ENCODE measurements around the gene ST8SIA5. TPM values are rescaled to one million over a fixed set of nuclear protein-coding genes. Genes with fewer than 3 reads are reported as not detected.

Gene ST8SIA5
- total RNA-seq, 1 experiment from 2014 or later: 5.4 TPM

DNA sequence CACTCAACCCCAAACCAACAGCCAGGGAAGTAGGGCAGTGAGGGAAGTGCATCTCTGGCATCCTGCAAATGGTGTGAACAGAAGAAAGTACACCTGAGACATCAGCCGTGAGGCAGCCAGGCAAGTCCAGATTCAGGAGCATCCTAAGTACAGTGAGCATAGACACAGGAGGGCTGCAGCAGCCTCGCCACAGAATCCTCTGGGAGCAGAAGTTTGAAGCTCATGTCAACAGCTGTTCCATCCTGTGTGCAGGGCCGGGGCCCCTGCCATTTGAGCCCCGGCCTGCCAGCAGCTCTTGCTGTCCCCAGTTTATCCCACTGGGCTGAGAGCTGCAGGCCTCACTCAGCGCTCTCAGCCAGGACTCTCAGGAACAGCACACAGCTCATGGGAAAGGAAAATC, 114.3 kb downstream of the ST8SIA5 start:
- Mint-ChIP-seq H3K36me3 (no peaks in the 10 kb centered on the region), H3K27ac (no peak overlapping the region), H3K9me3 (no peaks in the 10 kb centered on the region), H3K4me1 (no peaks in the 10 kb centered on the region), H3K27me3 (ENCODE audit: low read depth) (peaks cover 3% of the 10 kb centered on the region; the same call in 1 of the 2 replicates), H3K4me3 (no peak overlapping the region)
- ATAC-seq (no peak), DNase-seq (ENCODE audit: low spot score) (no peak)
- TF ChIP-seq OVOL2 (CRISPR knock-in tag; IDR thresholded peaks at IDR 0.05; ENCODE audit: borderline replicate concordance): no peak
- TF ChIP-seq ZBTB21 (CRISPR knock-in tag; IDR thresholded peaks at IDR 0.05; ENCODE audit: borderline replicate concordance): no peak
- no peak for TF ChIP-seq ESRRA (CRISPR knock-in tag; IDR thresholded peaks at IDR 0.05; ENCODE audit: borderline replicate concordance)
- TF ChIP-seq, protein P1, sequence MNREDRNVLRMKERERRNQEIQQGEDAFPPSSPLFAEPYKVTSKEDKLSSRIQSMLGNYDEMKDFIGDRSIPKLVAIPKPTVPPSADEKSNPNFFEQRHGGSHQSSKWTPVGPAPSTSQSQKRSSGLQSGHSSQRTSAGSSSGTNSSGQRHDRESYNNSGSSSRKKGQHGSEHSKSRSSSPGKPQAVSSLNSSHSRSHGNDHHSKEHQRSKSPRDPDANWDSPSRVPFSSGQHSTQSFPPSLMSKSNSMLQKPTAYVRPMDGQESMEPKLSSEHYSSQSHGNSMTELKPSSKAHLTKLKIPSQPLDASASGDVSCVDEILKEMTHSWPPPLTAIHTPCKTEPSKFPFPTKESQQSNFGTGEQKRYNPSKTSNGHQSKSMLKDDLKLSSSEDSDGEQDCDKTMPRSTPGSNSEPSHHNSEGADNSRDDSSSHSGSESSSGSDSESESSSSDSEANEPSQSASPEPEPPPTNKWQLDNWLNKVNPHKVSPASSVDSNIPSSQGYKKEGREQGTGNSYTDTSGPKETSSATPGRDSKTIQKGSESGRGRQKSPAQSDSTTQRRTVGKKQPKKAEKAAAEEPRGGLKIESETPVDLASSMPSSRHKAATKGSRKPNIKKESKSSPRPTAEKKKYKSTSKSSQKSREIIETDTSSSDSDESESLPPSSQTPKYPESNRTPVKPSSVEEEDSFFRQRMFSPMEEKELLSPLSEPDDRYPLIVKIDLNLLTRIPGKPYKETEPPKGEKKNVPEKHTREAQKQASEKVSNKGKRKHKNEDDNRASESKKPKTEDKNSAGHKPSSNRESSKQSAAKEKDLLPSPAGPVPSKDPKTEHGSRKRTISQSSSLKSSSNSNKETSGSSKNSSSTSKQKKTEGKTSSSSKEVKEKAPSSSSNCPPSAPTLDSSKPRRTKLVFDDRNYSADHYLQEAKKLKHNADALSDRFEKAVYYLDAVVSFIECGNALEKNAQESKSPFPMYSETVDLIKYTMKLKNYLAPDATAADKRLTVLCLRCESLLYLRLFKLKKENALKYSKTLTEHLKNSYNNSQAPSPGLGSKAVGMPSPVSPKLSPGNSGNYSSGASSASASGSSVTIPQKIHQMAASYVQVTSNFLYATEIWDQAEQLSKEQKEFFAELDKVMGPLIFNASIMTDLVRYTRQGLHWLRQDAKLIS (CRISPR knock-in tag; IDR thresholded peaks at IDR 0.05; ENCODE audit: borderline replicate concordance): no peak
- TF ChIP-seq FOXP1 (CRISPR knock-in tag; IDR thresholded peaks at IDR 0.05; ENCODE audit: borderline replicate concordance): no peak
- TF ChIP-seq, protein P2, sequence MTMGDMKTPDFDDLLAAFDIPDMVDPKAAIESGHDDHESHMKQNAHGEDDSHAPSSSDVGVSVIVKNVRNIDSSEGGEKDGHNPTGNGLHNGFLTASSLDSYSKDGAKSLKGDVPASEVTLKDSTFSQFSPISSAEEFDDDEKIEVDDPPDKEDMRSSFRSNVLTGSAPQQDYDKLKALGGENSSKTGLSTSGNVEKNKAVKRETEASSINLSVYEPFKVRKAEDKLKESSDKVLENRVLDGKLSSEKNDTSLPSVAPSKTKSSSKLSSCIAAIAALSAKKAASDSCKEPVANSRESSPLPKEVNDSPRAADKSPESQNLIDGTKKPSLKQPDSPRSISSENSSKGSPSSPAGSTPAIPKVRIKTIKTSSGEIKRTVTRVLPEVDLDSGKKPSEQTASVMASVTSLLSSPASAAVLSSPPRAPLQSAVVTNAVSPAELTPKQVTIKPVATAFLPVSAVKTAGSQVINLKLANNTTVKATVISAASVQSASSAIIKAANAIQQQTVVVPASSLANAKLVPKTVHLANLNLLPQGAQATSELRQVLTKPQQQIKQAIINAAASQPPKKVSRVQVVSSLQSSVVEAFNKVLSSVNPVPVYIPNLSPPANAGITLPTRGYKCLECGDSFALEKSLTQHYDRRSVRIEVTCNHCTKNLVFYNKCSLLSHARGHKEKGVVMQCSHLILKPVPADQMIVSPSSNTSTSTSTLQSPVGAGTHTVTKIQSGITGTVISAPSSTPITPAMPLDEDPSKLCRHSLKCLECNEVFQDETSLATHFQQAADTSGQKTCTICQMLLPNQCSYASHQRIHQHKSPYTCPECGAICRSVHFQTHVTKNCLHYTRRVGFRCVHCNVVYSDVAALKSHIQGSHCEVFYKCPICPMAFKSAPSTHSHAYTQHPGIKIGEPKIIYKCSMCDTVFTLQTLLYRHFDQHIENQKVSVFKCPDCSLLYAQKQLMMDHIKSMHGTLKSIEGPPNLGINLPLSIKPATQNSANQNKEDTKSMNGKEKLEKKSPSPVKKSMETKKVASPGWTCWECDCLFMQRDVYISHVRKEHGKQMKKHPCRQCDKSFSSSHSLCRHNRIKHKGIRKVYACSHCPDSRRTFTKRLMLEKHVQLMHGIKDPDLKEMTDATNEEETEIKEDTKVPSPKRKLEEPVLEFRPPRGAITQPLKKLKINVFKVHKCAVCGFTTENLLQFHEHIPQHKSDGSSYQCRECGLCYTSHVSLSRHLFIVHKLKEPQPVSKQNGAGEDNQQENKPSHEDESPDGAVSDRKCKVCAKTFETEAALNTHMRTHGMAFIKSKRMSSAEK (CRISPR knock-in tag; IDR thresholded peaks at IDR 0.05; ENCODE audit: borderline replicate concordance): no peak
- TF ChIP-seq MYBL2 (CRISPR knock-in tag; IDR thresholded peaks at IDR 0.05): no peak
- TF ChIP-seq GRHL2 (CRISPR knock-in tag; IDR thresholded peaks at IDR 0.05; ENCODE audit: insufficient replicate concordance, severe bottlenecking): no peak
- TF ChIP-seq MXD4 (CRISPR knock-in tag; IDR thresholded peaks at IDR 0.05; ENCODE audit: borderline replicate concordance): no peak
- TF ChIP-seq JUN (CRISPR knock-in tag; IDR thresholded peaks at IDR 0.05): no peak
- TF ChIP-seq, protein P3, sequence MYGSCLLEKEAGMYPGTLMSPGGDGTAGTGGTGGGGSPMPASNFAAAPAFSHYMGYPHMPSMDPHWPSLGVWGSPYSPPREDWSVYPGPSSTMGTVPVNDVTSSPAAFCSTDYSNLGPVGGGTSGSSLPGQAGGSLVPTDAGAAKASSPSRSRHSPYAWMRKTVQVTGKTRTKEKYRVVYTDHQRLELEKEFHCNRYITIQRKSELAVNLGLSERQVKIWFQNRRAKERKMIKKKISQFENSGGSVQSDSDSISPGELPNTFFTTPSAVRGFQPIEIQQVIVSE (CRISPR knock-in tag; IDR thresholded peaks at IDR 0.05; ENCODE audit: borderline replicate concordance): no peak
- TF ChIP-seq, protein P4, sequence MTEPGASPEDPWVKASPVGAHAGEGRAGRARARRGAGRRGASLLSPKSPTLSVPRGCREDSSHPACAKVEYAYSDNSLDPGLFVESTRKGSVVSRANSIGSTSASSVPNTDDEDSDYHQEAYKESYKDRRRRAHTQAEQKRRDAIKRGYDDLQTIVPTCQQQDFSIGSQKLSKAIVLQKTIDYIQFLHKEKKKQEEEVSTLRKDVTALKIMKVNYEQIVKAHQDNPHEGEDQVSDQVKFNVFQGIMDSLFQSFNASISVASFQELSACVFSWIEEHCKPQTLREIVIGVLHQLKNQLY (CRISPR knock-in tag; IDR thresholded peaks at IDR 0.05): no peak
- no peak for TF ChIP-seq SMAD4 (CRISPR knock-in tag; IDR thresholded peaks at IDR 0.05)
- TF ChIP-seq, protein P5, sequence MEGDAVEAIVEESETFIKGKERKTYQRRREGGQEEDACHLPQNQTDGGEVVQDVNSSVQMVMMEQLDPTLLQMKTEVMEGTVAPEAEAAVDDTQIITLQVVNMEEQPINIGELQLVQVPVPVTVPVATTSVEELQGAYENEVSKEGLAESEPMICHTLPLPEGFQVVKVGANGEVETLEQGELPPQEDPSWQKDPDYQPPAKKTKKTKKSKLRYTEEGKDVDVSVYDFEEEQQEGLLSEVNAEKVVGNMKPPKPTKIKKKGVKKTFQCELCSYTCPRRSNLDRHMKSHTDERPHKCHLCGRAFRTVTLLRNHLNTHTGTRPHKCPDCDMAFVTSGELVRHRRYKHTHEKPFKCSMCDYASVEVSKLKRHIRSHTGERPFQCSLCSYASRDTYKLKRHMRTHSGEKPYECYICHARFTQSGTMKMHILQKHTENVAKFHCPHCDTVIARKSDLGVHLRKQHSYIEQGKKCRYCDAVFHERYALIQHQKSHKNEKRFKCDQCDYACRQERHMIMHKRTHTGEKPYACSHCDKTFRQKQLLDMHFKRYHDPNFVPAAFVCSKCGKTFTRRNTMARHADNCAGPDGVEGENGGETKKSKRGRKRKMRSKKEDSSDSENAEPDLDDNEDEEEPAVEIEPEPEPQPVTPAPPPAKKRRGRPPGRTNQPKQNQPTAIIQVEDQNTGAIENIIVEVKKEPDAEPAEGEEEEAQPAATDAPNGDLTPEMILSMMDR (IDR thresholded peaks at IDR 0.05): no peak
- ChIA-PET CTCF (interaction anchor here (1.6 to 3.2 kb wide), 3 partner anchors 15 to 250 kb away, joined by 4 to 15 read pairs (median 11); no protein-coding TSS in a partner anchor), POLR2A (no interaction called here)
